HG02763 (cell line): ENCODE measurements around the gene CNOT4.
"Not testable (repeated sequence)": the region's sequence is repeated elsewhere in the genome, so short reads cannot be mapped to it uniquely, and the experiment has no call there.

ENCODE experiments used
- ATAC-seq: cut with Tn5 transposase; IDR thresholded peaks from one replicate; pipeline ENCODE4 v1.9.1; 2021; ENCODE audit warnings: mild to moderate bottlenecking, moderate library complexity; ENCODE audit not compliant: unreplicated experiment

CNOT4 gene

DNA sequence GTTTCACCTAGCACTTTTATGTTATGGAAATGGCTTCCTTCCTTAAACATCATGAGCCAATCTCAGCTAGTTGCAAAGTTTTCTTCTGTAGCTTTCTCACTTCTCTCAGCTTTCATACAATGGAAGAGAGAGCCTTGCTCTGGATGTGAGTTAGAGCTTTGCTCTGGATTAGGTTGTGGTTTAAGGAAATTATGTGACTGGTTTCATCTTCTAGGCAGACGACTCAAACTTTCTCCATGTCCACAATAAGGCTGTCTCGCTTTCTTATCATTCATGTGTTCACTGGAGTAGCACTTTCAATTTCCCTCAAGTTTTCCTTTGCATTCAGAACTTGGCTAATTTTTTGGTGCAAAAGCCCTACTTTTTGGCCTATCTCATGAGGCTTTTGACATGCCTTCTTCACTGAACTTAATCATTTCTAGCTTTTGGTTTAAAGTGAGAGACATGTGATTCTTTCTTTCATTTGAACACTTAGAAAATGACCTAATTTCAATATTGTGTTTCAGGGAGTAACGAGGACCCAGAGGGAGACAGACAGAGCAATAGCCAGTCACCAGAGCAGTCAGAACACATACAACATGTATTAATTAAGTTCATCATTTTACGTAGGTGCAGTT, 49.8 kb downstream of the CNOT4 start:
- no peak for ATAC-seq

DNA sequence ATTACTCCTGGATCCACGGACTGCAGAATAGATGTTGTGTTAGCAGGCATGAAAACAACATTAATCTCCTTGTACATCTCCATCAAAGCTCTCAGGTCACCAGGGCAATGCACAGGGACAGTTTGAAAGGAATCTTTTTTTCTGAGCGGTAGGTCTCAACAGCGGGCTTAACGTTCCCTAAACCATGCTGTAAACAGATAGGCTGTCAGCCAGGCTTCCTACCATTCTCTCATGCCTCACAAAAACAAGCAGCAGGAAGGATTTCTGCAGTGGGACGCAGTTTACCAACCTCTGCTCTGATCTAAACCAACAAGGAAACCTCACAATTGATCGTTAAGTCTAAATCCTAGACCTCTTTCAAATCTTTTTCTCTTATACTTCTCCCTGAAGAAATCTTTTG, 50.8 kb downstream of the CNOT4 start:
- no peak for ATAC-seq

GRCh38 chr7:135454060-135454459, 55.8 kb downstream of the CNOT4 start:
- no peak for ATAC-seq

- no peak for ATAC-seq
Measured at GRCh38 chr7:135449436-135449835, 60.5 kb downstream of the CNOT4 start.

GRCh38 chr7:135448753-135449152, 61.1 kb downstream of the CNOT4 start:
- ATAC-seq = no peak

- no peak for ATAC-seq
Measured at GRCh38 chr7:135447748-135448147, 62.2 kb downstream of the CNOT4 start.

DNA sequence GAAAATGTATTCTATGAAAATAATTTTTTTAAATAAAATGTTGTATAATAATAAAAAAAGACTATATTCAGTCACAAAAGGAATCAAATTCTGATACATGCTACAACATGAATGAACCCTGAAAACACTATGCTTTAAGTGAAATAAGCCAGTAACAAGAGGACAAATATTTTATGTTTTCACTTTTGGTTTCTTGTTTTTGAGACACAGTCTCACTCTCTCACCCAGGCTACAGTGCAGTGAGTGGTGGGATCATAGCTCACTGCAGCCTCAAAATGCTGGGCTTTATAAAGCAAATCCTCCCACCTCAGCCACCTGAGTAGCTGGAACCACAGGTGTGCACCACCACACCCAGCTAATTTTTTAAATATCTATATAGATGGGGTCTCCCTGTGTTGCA, 64.2 kb downstream of the CNOT4 start:
- ATAC-seq = no peak

GRCh38 chr7:135445266-135445665, 64.6 kb downstream of the CNOT4 start:
- not testable (repeated sequence) for ATAC-seq

GRCh38 chr7:135441791-135442190, 68.1 kb downstream of the CNOT4 start:
- ATAC-seq = no peak

DNA sequence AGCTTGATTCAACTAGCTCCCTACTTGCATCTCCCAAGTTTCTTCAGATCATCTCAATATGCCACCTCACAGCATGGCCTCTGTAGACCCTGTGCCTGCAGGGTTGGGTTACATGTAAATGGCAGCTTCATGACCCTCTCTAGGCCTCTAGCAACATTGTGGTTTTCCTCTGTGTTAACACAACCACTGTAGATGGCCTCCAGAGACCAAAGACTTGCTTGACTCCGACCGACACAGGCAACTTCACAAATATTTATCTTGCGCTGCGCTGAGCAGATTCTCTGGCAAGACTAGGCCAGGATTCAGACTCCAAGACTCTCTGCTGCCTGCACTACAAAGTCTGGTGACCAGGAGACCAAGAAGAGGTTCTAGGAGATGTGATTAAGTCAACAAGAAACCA, 75.9 kb downstream of the CNOT4 start:
- no peak for ATAC-seq

- no peak for ATAC-seq
Measured at GRCh38 chr7:135430626-135431025, 79.3 kb downstream of the CNOT4 start.

DNA sequence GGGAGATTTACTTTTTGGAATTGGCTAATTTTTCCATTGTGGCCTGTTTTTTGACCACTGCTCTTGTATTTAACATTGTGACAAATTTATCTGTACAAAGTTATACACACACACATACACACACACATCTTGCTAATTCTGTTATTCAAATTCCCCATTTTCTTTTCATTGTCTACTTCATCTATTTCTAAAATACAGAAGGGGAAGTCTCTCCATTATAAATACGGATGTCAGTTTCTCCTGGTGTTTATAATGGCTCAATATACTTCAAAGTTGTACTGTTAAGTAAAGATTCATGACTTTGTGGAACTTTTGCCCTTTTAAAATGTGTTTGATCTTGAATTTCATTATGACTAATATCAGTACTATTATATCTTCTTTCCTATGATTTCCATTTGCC, 81.0 kb downstream of the CNOT4 start:
- ATAC-seq = no peak

DNA sequence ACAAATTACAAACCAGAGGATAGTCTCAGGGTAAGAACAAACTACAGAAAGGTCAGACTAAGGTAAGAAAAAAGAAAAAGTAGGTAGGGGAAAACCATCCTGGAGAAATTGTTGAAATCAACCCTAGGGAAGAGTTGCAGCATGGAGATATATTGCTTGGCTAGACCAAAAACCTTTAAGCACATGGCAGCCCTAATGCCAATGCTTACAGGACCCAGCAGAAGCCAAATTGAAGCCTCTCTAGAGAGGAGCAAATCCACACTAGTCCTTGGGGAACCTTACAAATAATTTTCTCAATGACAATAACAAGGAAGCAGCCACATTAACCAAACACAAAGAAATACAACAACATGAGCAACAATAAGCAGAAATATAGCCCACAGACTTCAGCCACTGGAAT, 81.9 kb downstream of the CNOT4 start:
- ATAC-seq = no peak

- ATAC-seq = no peak
Measured at GRCh38 chr7:135427166-135427565, 82.7 kb downstream of the CNOT4 start.

DNA sequence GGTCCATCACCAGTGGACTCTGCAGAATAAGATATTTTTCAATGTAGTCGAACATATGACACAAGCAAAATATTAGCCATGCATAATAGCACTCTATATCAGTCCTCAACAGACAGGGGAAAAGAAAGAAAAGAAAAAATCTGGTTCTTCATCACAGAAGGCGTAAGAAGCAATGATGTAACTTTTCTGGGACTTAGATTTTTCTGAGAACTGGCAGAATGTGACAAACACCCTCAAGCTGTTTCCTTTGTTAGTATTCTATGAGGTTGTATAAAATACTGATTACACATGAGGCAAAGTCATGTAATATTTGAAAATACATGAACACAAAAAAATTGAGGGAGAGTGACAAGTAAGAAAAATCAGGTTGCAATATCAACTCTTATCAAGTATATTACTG, 84.9 kb downstream of the CNOT4 start:
- no peak for ATAC-seq

- ATAC-seq = no peak
Measured at GRCh38 chr7:135420786-135421185, 89.1 kb downstream of the CNOT4 start.

DNA sequence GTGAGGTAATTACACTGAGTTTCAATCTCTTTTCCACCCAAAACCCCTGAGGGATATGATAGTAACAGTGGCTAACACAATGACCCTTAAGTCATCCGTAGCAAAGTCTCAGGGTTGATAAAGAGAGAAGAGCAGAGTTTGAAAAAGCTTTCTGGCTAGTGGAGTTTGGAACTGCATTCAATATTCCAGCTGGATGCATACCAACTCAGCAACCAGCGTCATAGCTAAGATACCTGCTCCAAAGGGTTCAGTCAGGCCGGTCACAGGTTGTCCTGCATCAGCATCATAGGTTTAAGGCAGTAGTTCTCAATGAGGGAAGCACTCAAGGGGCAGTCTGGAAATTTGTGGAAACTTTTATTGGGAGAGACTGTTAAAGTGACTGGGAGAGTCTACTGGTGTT, 93.5 kb downstream of the CNOT4 start:
- no peak for ATAC-seq

- ATAC-seq = no peak
Measured at GRCh38 chr7:135414850-135415439, 95.0 kb downstream of the CNOT4 start.

- no peak for ATAC-seq
Measured at GRCh38 chr7:135414208-135414607, 95.7 kb downstream of the CNOT4 start.

DNA sequence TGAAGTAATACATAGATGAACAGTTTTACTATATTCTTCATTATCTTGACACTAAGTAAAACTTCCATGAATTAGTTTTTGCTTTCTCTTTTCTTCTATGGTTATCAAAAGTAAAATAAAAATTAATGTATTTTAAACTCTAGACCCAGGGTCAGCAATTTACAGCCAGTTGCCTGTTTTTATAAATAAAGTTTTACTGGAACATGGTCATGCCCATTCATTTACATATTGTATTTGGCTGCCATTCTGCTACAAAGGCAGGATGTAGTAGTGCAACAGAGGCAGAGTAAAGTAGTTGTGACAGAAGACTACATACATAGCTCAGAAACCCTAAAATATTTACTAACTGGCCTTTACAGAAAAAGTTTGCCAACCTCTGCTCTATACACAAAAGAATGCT, 98.8 kb downstream of the CNOT4 start:
- no peak for ATAC-seq

GRCh38 chr7:135410543-135410942, 99.4 kb downstream of the CNOT4 start:
- no peak for ATAC-seq

DNA sequence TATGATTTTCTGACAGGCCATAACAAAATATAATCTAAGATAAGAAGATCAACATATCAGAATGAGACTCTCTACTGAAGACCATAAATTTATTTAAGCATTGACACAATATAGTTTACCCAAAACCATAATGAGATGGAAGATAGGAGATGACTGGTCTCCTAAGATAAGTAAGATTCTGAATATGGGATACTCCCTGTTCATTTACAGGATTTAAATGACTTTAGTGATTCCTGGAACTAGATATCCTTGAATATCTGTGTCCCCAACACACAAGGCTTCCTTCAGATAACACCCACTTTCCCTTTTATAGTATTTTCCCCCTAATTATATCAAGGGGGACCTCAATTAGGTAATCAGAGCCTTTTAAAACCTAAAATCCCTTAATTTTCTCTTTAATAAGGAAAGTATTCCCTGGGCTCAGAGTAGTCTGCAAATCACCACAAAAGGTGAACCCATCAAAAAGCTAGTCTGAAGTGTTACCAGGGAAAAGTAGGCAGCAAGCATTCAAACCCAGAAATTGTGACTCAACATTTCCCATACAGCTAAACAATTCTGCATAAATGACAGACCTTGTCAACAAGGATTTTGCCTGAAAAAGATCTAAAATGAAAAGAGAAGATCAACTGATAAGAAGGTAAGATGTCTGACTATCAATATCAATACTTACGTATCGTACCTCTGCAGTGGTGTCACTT, 99.9 kb downstream of the CNOT4 start:
- ATAC-seq = no peak
